CD14-positive monocyte (primary cell): ENCODE results near the gene TP53RK. TPM values are rescaled to one million over a fixed set of nuclear protein-coding genes. Genes with fewer than 3 reads are reported as not detected.
A peak's percentile ranks its signal among the peaks of the same experiment; 100 is the strongest.

Source experiments
- DNase-seq, 3 donors: peaks; one replicate each; pipeline ENCODE4 v3.0.0-alpha.2; 2011 to 2022
- H2AFZ ChIP-seq: 2 replicates; pipeline ENCODE4 v1.6.0; 2012; ENCODE audit warnings: mild to moderate bottlenecking, low read depth, low read length, inconsistent platforms; ENCODE audit not compliant: insufficient read depth, poor library complexity, severe bottlenecking
- H3K27ac ChIP-seq, 2 donors: 1 replicate in 1 of 2; 2 replicates in 1 of 2; pipeline ENCODE4 v1.5.1; 2012 to 2013; ENCODE audit warnings: low read length in 2 of 2, control low read depth in 1 of 2, inconsistent platforms in 1 of 2, low read depth in 1 of 2, mild to moderate bottlenecking in 1 of 2
- H3K27me3 ChIP-seq, 2 donors: one replicate each; pipeline versions ENCODE4 v1.6.0 to v1.6.1; 2011 to 2013; ENCODE audit warnings: low read length in 2 of 2; ENCODE audit not compliant: control insufficient read depth in 2 of 2, insufficient read depth in 2 of 2
- H3K36me3 ChIP-seq, 2 donors: replicated peaks in 1 of 2; 1 replicate in 1 of 2; 2 replicates in 1 of 2; pipeline versions ENCODE4 v1.5.1 to v1.6.1; 2012 to 2013; ENCODE audit warnings: low read length in 2 of 2, control low read depth in 1 of 2, inconsistent platforms in 1 of 2, mild to moderate bottlenecking in 1 of 2; ENCODE audit not compliant: insufficient read depth in 2 of 2, control insufficient read depth in 1 of 2
- H3K4me1 ChIP-seq, 2 donors: 1 replicate in 1 of 2; 2 replicates in 1 of 2; pipeline versions ENCODE4 v1.5.1 to v1.6.1; 2012 to 2013; ENCODE audit warnings: low read length in 2 of 2, control low read depth in 1 of 2, inconsistent platforms in 1 of 2, mild to moderate bottlenecking in 1 of 2, moderate library complexity in 1 of 2; ENCODE audit not compliant: insufficient read depth in 2 of 2, control insufficient read depth in 1 of 2
- H3K4me2 ChIP-seq: replicated peaks from 2 replicates; pipeline ENCODE3; 2012; ENCODE audit warnings: low read length, moderate library complexity, mild to moderate bottlenecking; ENCODE audit not compliant: poor library complexity, severe bottlenecking; ENCODE audit errors: extremely low read depth
- H3K4me3 ChIP-seq, 3 experiments: fragments of 200-600 bp in 1 of 3; sonication (generic) in 1 of 3; replicated peaks in 1 of 3; 1 replicate in 2 of 3; 2 replicates in 1 of 3; pipeline ENCODE4 v1.5.1; 2011 to 2013; ENCODE audit warnings: low read length in 3 of 3, mild to moderate bottlenecking in 3 of 3, control low read depth in 2 of 3, low read depth in 2 of 3, inconsistent platforms in 1 of 3, moderate library complexity in 1 of 3
- H3K79me2 ChIP-seq: 2 replicates; pipeline ENCODE4 v1.6.0; 2012; ENCODE audit warnings: mild to moderate bottlenecking, control low read depth, inconsistent platforms, low read length, moderate library complexity; ENCODE audit not compliant: insufficient read depth
- H3K9ac ChIP-seq: 2 replicates; pipeline ENCODE4 v1.6.0; 2017; ENCODE audit warnings: low read length, mild to moderate bottlenecking; ENCODE audit not compliant: insufficient read depth, poor library complexity, severe bottlenecking
- H3K9me3 ChIP-seq, 2 donors: replicated peaks in 1 of 2; 1 replicate in 1 of 2; 2 replicates in 1 of 2; pipeline versions ENCODE4 v1.5.1 to v1.6.1; 2012 to 2013; ENCODE audit warnings: low read length in 2 of 2, control low read depth in 1 of 2; ENCODE audit not compliant: control insufficient read depth in 1 of 2, insufficient read depth in 1 of 2
- H4K20me1 ChIP-seq: 2 replicates; pipeline ENCODE4 v1.6.0; 2012; ENCODE audit warnings: mild to moderate bottlenecking, low read length, control low read depth, moderate library complexity; ENCODE audit not compliant: insufficient read depth
- H3K27ac Mint-ChIP-seq, 7 donors: one replicate each; pipeline ENCODE4 v1.8.0; 2020; ENCODE audit warnings: mild to moderate bottlenecking in 7 of 7, mixed read lengths in 7 of 7, moderate library complexity in 6 of 7, inconsistent platforms in 2 of 7
- H3K27me3 Mint-ChIP-seq, 3 donors: one replicate each; pipeline ENCODE4 v1.8.0; 2021 to 2022; ENCODE audit warnings: low read depth in 3 of 3, mild to moderate bottlenecking in 3 of 3, mixed read lengths in 3 of 3, moderate library complexity in 3 of 3, inconsistent platforms in 1 of 3
- H3K36me3 Mint-ChIP-seq, 2 donors: one replicate each; pipeline ENCODE4 v1.8.0; 2020; ENCODE audit warnings: mixed read lengths in 2 of 2, inconsistent platforms in 1 of 2, mild to moderate bottlenecking in 1 of 2
- H3K4me1 Mint-ChIP-seq: one replicate; pipeline ENCODE4 v1.8.0; 2020; ENCODE audit warnings: mild to moderate bottlenecking, mixed read lengths
- H3K4me3 Mint-ChIP-seq, 2 donors: one replicate each; pipeline ENCODE4 v1.8.0; 2020; ENCODE audit warnings: mild to moderate bottlenecking in 2 of 2, mixed read lengths in 2 of 2, moderate library complexity in 1 of 2
- H3K9me3 Mint-ChIP-seq, 7 donors: one replicate each; pipeline ENCODE4 v1.8.0; 2020 to 2022; ENCODE audit warnings: mixed read lengths in 7 of 7, mild to moderate bottlenecking in 6 of 7, moderate library complexity in 6 of 7, inconsistent platforms in 2 of 7
- WGBS: methylation state at CpG from one replicate; pipeline ENCODE4 v1.1.5; 2013; ENCODE audit warnings: missing lambda C conversion rate; ENCODE audit not compliant: insufficient coverage; 5-methylcytosine and 5-hydroxymethylcytosine counted together
- intact Hi-C, 2 donors: fragments of 100-400 bp; cut with micrococcal nuclease; formaldehyde crosslinking; loops; one replicate each; pipeline versions ENCODE4 v1.15.0 to v1.15.1; 2023
- polyA plus RNA-seq, 3 donors: library from polyadenylated mRNA; depleted of rRNA in 1 of 3; unstranded in 2 of 3; stranded (reverse) in 1 of 3; fragments of 300-500 nt in 2 of 3; fragments of >200 nt in 1 of 3; fragmentation: Illumina TruSeq in 2 of 3; gene quantifications; 1 replicate in 2 of 3; 2 replicates in 1 of 3; pipeline ENCODE4 v1.2.3, GENCODE V29; 2012 to 2021
- TF ChIP-seq, protein P1 (sequence below): fragments of 200-600 bp; IDR thresholded peaks from one replicate; pipeline ENCODE4 v1.8.0; 2022; ENCODE audit warnings: antibody characterized with exemption, mild to moderate bottlenecking

TP53RK gene
- polyA plus RNA-seq, 3 donors = 1.4 to 10.9 (median 9.5) TPM

DNA sequence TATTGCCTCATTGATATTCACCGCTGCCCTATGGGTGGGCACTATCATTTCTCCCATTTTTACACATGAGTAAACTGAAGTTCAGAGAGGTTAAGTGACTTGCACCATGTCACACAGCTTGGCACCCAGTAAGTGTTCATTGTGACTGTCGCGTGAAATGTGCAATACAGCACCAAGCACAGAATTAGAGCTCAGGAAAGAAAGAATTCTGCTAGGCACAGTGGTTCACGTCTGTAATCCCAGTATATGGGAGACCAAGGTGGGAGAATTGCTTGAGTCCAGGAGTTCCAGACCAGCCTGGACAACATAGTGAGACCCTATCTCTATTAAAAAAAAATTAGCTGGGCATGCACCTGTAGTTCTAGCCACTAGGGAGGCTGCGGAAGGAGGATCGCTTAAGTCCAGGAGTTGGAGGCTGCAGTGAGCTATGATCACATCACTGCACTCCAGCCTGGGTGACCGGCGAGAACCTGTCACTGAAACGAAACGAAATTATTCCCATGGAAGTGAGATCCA lies 38.6 kb downstream of the TP53RK start:
- Mint-ChIP-seq H3K4me1 (no peaks in the 10 kb centered on the region), H3K27ac (no peak overlapping the region), H3K9me3 (peaks cover 0 to 6% (median 1%) of the 10 kb centered on the region in 7 donors), H3K36me3 (peaks cover 3 to 4% of the 10 kb centered on the region in 2 donors), H3K27me3 (peaks cover 32 to 58% (median 47%) of the 10 kb centered on the region in 3 donors), H3K4me3 (peak overlapping the region in 1 of 2 donors; percentile 84)
- Histone ChIP-seq H3K79me2 (no peaks in the 10 kb centered on the region), H3K4me1 (no peaks in the 10 kb centered on the region), H2AFZ (no peak overlapping the region), H3K9me3 (peaks cover 0 to 8% of the 10 kb centered on the region in 2 donors), H4K20me1 (no peaks in the 10 kb centered on the region), H3K4me3 (no peak overlapping the region), H3K9ac (no peak overlapping the region), H3K36me3 (no peaks in the 10 kb centered on the region), H3K4me2 (no peak overlapping the region), H3K27me3 (peaks cover 30 to 52% of the 10 kb centered on the region in 2 donors), H3K27ac (no peak overlapping the region)
- intact Hi-C loops = no loop called here
- 78% methylated on average over 8 of the region's 10 CpGs for WGBS
- TF ChIP-seq, protein P1, sequence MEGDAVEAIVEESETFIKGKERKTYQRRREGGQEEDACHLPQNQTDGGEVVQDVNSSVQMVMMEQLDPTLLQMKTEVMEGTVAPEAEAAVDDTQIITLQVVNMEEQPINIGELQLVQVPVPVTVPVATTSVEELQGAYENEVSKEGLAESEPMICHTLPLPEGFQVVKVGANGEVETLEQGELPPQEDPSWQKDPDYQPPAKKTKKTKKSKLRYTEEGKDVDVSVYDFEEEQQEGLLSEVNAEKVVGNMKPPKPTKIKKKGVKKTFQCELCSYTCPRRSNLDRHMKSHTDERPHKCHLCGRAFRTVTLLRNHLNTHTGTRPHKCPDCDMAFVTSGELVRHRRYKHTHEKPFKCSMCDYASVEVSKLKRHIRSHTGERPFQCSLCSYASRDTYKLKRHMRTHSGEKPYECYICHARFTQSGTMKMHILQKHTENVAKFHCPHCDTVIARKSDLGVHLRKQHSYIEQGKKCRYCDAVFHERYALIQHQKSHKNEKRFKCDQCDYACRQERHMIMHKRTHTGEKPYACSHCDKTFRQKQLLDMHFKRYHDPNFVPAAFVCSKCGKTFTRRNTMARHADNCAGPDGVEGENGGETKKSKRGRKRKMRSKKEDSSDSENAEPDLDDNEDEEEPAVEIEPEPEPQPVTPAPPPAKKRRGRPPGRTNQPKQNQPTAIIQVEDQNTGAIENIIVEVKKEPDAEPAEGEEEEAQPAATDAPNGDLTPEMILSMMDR = no peak
- no peak for DNase-seq

DNA sequence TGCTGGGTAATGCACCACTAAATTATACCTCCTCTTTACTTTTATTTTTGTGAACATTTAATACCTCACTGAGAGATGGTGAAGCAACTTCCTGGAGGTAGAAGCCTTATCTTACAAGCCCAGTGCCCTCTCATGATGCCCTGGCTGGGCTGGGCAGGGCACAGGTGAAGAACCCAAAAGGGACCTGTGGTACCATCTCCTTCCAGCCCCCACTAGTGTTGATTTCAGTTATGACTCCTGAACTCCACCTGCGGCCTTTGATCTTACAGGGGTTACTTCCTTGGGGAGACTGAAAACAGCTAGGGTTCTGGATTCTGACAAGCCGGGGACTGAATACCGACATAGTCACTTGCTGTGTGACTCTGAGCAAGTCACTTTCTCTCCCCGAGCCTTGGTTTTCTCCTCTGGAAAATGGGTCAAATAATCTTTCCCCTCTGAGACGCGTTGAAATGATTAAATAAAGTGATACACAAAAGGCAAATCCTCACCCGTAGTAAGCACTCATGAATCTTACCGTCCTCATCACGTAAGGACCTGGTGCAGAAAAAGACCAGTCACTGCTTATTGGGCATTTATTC lies 39.2 kb downstream of the TP53RK start:
- no peaks in the 10 kb centered on the region for H3K36me3 ChIP-seq
- H3K27me3 Mint-ChIP-seq = peaks cover 35 to 59% (median 47%) of the 10 kb centered on the region in 3 donors
- H3K79me2 ChIP-seq = no peaks in the 10 kb centered on the region
- TF ChIP-seq, protein P1 = no peak
- H3K4me3 Mint-ChIP-seq = peak overlapping the region in 1 of 2 donors; percentile 64
- intact Hi-C loops = no loop called here
- H3K27ac Mint-ChIP-seq = no peak overlapping the region
- no peaks in the 10 kb centered on the region for H3K4me1 ChIP-seq
- no peak overlapping the region for H3K9ac ChIP-seq
- peaks cover 30 to 52% of the 10 kb centered on the region in 2 donors for H3K27me3 ChIP-seq
- no peak for DNase-seq
- H3K36me3 Mint-ChIP-seq = peaks cover 3 to 4% of the 10 kb centered on the region in 2 donors
- peaks cover 0 to 8% of the 10 kb centered on the region in 2 donors for H3K9me3 ChIP-seq
- H3K4me2 ChIP-seq = no peak overlapping the region
- no peaks in the 10 kb centered on the region for H3K4me1 Mint-ChIP-seq
- no peak overlapping the region for H3K4me3 ChIP-seq
- H2AFZ ChIP-seq = no peak overlapping the region
- H4K20me1 ChIP-seq = no peaks in the 10 kb centered on the region
- peaks cover 0 to 6% (median 1%) of the 10 kb centered on the region in 7 donors for H3K9me3 Mint-ChIP-seq
- no peak overlapping the region for H3K27ac ChIP-seq
- 98% methylated on average over 4 of the region's 9 CpGs for WGBS
